Measurements from ENCODE around the gene MRGPRG. TPM values are rescaled to one million over a fixed set of nuclear protein-coding genes. Genes with fewer than 3 reads are reported as not detected.

Gene MRGPRG
- total and polyA plus RNA-seq, 2 of the 4 experiments (the other 2 are of a cell fraction): not detected

- in situ Hi-C loops (cut with MboI; ENCODE audit: low sequenced_read_pairs) (no loop called here), dilution Hi-C loops (cut with HindIII; ENCODE audit: low sequenced_read_pairs, unreplicated experiment) (no loop called here), intact Hi-C loops (cut with micrococcal nuclease) (no loop called here)
- Histone ChIP-seq H2BK5ac (ENCODE audit: low read depth, low read length, poor library complexity, severe bottlenecking) (no peak overlapping the region), H2BK120ac (ENCODE audit: low read depth, low read length) (no peak overlapping the region), H3K9ac (ENCODE audit: low read depth, low read length) (no peak overlapping the region), H3K56ac (ENCODE audit: extremely low read depth, insufficient read depth, low read length) (no peak overlapping the region), H2AK9ac (replicated peaks; ENCODE audit: low read depth, low read length, poor library complexity) (no peak overlapping the region), H3K4me1 (ENCODE audit: control insufficient read depth, insufficient read depth, low read length) (no peaks in the 10 kb centered on the region), H4K20me1 (ENCODE audit: insufficient read depth, low read length) (no peaks in the 10 kb centered on the region), H3K18ac (ENCODE audit: low read depth, low read length) (no peak overlapping the region), H3K14ac (replicated peaks; ENCODE audit: low read depth, low read length) (no peak overlapping the region), H2BK20ac (ENCODE audit: low read depth, low read length) (no peak overlapping the region), H2AFZ (replicated peaks; ENCODE audit: low read length, poor library complexity) (no peak overlapping the region), H3K9me3 (ENCODE audit: control insufficient read depth, insufficient read depth, low read length) (no peaks in the 10 kb centered on the region), H3K4me3 (ENCODE audit: insufficient read depth, low read depth, low read length) (no peak overlapping the region), H2BK15ac (ENCODE audit: low read depth, low read length) (no peak overlapping the region), H3K9me1 (ENCODE audit: insufficient read depth, low read length) (no peaks in the 10 kb centered on the region), H3K27ac (ENCODE audit: insufficient read depth, low read length) (no peak overlapping the region), H3K36me3 (ENCODE audit: control insufficient read depth, insufficient read depth, low read length) (no peaks in the 10 kb centered on the region), H4K8ac (ENCODE audit: low read depth in 2 of 2, low read length in 2 of 2) (no peak overlapping the region), H3K23ac (ENCODE audit: low read depth, low read length) (no peak overlapping the region), H3K27me3 (ENCODE audit: control insufficient read depth, insufficient read depth, low read length) (peaks cover 61% of the 10 kb centered on the region), H3K4me2 (ENCODE audit: low read depth, low read length) (no peak overlapping the region), H4K91ac (ENCODE audit: insufficient read depth, low read depth, low read length) (no peak overlapping the region), H3K79me1 (ENCODE audit: low read depth in 1 of 2, low read length in 2 of 2) (no peaks in the 10 kb centered on the region), H4K5ac (ENCODE audit: low read depth, low read length) (no peak overlapping the region), H2AK5ac (ENCODE audit: low read depth, low read length) (no peak overlapping the region), H3K4ac (ENCODE audit: low read depth, low read length) (no peak overlapping the region)
- CTCF ChIA-PET: no interaction called here
- DNase-seq (no peak), ATAC-seq (ENCODE audit: low read depth) (no peak)
- POLR2A ChIA-PET (ENCODE audit: unreplicated experiment): no interaction called here
- no peak for TF ChIP-seq RCOR1 (IDR thresholded peaks at IDR 0.05; ENCODE audit: insufficient replicate concordance, low read length)
- no peak for TF ChIP-seq MXI1 (IDR thresholded peaks at IDR 0.05; ENCODE audit: borderline replicate concordance, low read depth, low read length)
- no peak for TF ChIP-seq MAFK (IDR thresholded peaks at IDR 0.05; ENCODE audit: low read depth, low read length)
- no peak for TF ChIP-seq POLR2A (IDR thresholded peaks at IDR 0.05; ENCODE audit: low read depth, low read length)
- TF ChIP-seq BHLHE40 (IDR thresholded peaks at IDR 0.05; ENCODE audit: low read depth, low read length): no peak
- no peak for TF ChIP-seq ELK1 (IDR thresholded peaks at IDR 0.05; ENCODE audit: borderline replicate concordance, low read depth, low read length)
- 77% methylated on average over 10 of the region's 23 CpGs; no CpG with 5 or more reads in 1 of the 2 experiments for WGBS, 2 experiments (ENCODE audit: extremely low coverage in 2 of 2, insufficient read length in 1 of 2)
- no TSS peak for BruUV-seq (replicated peaks)
Measured at GRCh38 chr11:3228445-3228829, 9.8 kb upstream of the MRGPRG start.

Measured in IMR-90 (cell line).